ENCODE data around the gene FAT1.

- TF ChIP-seq SUZ12 (IDR thresholded peaks at IDR 0.05; ENCODE audit: extremely low read depth, insufficient read depth, insufficient read length): no peak
- TF ChIP-seq YY1 (IDR thresholded peaks at IDR 0.05; ENCODE audit: insufficient read depth, insufficient read length): no peak
- TF ChIP-seq ZNF274 (IDR thresholded peaks at IDR 0.05; ENCODE audit: low read depth, low read length): no peak
These were observed 5.1 kb upstream of the FAT1 start for GRCh38 chr4:186728631-186729271.

Data from NT2/D1 (cell line).